Mucosa of descending colon (tissue), 3 donors: ENCODE measurements around the gene AGAP1. TPM values are rescaled to one million over a fixed set of nuclear protein-coding genes. Genes with fewer than 3 reads are reported as not detected.

Source experiments
- ATAC-seq: fragments of 200-7000 bp; cut with Tn5 transposase; one replicate; pipeline ENCODE4 v1.9.1; 2020; ENCODE audit warnings: mild to moderate bottlenecking, moderate library complexity
- DNase-seq, 3 donors: peaks; one replicate each; pipeline ENCODE4 v3.0.0-alpha.2; 2020
- H3K36me3 ChIP-seq: fragments of 200-600 bp; one replicate; pipeline ENCODE4 v1.8.0; 2021; ENCODE audit warnings: low read depth, mild to moderate bottlenecking
- H3K4me1 ChIP-seq: fragments of 200-600 bp; one replicate; pipeline ENCODE4 v1.8.0; 2021; ENCODE audit warnings: low read depth, mild to moderate bottlenecking
- H3K4me3 ChIP-seq: fragments of 200-600 bp; one replicate; pipeline ENCODE4 v1.8.0; 2021; ENCODE audit warnings: mild to moderate bottlenecking
- H3K9me3 ChIP-seq: fragments of 200-600 bp; one replicate; pipeline ENCODE4 v1.8.0; 2021; ENCODE audit warnings: mild to moderate bottlenecking
- intact Hi-C, 2 donors: fragments of 100-400 bp; cut with DNase I in 1 of 2; cut with micrococcal nuclease in 1 of 2; formaldehyde crosslinking; loops; one replicate each; pipeline versions ENCODE4 v1.11.0 to v1.11.1; 2022; cut with DNase I, micrococcal nuclease
- total RNA-seq, 3 donors: library from RNA; stranded (reverse); fragmentation: NEBNext Ultra II Directional in 2 of 3; extraction: Animal tissue kit (Norgen Biotek cat#: 25700) in 2 of 3; gene quantifications; one replicate each; pipeline versions ENCODE4 v1.2.1 to v1.2.4, GENCODE V29; 2021 to 2023
- TF ChIP-seq, protein P1 (sequence below): fragments of 200-600 bp; IDR thresholded peaks from one replicate; pipeline ENCODE4 v1.8.0; 2022; ENCODE audit warnings: antibody characterized with exemption, mild to moderate bottlenecking
- donor health status: DM: no; HTN: no; CAD: no; lungs with moderate emphysema.
- donor health status: DM: no; HTN: no; CAD: no.
- donor health status: DM: no; HTN: yes; CAD: no.

The AGAP1 gene
- total RNA-seq, 3 donors from 2014 or later = 68.1 to 112 (median 88.9) TPM

DNA sequence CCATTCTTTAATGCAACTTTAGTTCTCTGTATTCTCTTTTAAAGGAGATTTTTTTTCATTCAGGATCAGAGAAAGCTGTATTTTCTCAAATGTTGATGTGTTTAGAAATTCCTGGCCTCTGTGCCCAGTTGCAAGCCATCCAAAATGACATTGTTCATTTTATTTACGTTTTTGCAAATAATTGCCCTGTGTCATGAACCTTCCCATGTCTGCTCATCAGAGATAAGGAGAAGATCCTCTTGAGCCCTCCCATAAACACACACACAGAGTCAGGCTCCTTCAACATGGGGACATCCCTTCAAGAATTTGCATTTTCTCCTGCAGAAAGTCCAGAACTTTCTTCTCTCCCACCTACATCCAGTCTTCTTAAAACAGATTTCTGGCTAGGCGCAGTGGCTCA is 415.5 kb downstream of the AGAP1 start:
- ATAC-seq (no peak), DNase-seq (no peak)
- Histone ChIP-seq H3K4me3 (no peak overlapping the region), H3K36me3 (no peaks in the 10 kb centered on the region), H3K4me1 (no peaks in the 10 kb centered on the region), H3K9me3 (no peaks in the 10 kb centered on the region)
- TF ChIP-seq, protein P1, sequence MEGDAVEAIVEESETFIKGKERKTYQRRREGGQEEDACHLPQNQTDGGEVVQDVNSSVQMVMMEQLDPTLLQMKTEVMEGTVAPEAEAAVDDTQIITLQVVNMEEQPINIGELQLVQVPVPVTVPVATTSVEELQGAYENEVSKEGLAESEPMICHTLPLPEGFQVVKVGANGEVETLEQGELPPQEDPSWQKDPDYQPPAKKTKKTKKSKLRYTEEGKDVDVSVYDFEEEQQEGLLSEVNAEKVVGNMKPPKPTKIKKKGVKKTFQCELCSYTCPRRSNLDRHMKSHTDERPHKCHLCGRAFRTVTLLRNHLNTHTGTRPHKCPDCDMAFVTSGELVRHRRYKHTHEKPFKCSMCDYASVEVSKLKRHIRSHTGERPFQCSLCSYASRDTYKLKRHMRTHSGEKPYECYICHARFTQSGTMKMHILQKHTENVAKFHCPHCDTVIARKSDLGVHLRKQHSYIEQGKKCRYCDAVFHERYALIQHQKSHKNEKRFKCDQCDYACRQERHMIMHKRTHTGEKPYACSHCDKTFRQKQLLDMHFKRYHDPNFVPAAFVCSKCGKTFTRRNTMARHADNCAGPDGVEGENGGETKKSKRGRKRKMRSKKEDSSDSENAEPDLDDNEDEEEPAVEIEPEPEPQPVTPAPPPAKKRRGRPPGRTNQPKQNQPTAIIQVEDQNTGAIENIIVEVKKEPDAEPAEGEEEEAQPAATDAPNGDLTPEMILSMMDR = no peak
- intact Hi-C loops = no loop called here

- H3K36me3 ChIP-seq = no peaks in the 10 kb centered on the region
Measured at GRCh38 chr2:235910067-235910466, 416.2 kb downstream of the AGAP1 start.

GRCh38 chr2:235911125-235911524 is 417.3 kb downstream of the AGAP1 start:
- Histone ChIP-seq H3K4me3 (no peak overlapping the region), H3K36me3 (no peaks in the 10 kb centered on the region), H3K4me1 (no peaks in the 10 kb centered on the region), H3K9me3 (no peaks in the 10 kb centered on the region)
- DNase-seq = no peak
- intact Hi-C loops = no loop called here
- no peak for ATAC-seq
- TF ChIP-seq, protein P1 = no peak

More at GRCh38 chr2:235910067-235910466, 416.2 kb downstream of the AGAP1 start:
- no peak for DNase-seq
- TF ChIP-seq, protein P1 = no peak
- Histone ChIP-seq H3K9me3 (no peaks in the 10 kb centered on the region), H3K4me3 (no peak overlapping the region), H3K4me1 (no peaks in the 10 kb centered on the region)
- ATAC-seq = no peak
- intact Hi-C loops = no loop called here

DNA sequence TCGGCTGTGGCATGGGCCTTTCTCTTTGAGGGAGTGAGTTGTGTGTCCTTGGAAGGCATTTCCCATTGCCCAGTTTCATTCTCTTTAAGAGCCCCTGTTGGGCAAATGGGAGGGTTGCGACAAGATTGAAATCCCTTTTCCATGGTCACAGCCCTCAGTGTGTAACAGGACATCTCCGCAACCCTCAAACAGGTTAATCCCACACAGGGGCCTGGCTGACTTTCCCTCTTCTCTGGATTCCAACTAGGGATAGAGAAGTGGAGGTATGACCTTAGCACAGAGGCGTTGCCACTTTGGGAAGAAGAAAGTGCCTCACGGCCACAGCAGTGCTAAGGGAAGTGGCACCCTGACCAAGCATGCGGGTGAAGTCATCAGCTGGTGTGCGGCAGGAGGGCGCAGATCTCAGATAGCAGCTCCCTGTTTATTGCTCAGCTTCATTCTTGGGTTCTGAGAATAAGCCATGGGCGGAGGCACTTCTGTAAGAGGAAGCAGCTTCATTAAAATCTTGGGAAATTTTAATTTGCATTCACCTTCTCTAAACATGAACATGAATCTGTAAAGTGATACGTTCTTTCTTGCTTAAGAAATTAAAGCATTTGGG is 417.9 kb downstream of the AGAP1 start:
- Histone ChIP-seq H3K36me3 (no peaks in the 10 kb centered on the region), H3K4me3 (no peak overlapping the region), H3K9me3 (no peaks in the 10 kb centered on the region), H3K4me1 (no peaks in the 10 kb centered on the region)
- DNase-seq (no peak), ATAC-seq (no peak)
- intact Hi-C loops = no loop called here
- TF ChIP-seq, protein P1 = no peak

DNA sequence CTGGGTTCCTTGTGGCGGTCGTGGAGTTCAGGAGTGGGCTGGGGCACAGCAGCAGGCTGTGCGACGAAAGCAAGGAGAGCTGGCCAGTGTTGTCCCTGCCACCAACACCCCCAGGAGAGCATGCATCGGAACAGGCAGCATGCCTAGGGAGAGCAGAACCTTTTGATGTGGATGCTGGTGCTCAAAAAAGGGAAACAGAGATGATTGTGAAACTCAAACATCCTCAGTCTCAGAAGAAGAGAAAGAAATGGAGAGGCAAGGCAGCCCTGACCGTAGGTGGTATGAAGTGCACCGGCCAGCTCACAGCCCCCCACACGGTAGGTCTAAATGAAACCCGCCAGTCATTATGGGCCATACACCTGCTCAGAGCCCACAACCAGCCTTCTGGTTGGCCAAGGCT is 420.9 kb downstream of the AGAP1 start:
- no peaks in the 10 kb centered on the region for H3K4me1 ChIP-seq
- ATAC-seq (no peak), DNase-seq (no peak)
- H3K9me3 ChIP-seq = no peaks in the 10 kb centered on the region
- TF ChIP-seq, protein P1 = no peak
- H3K36me3 ChIP-seq = no peaks in the 10 kb centered on the region
- no peak overlapping the region for H3K4me3 ChIP-seq
- intact Hi-C loops = no loop called here

- Histone ChIP-seq H3K4me3 (no peak overlapping the region), H3K36me3 (no peaks in the 10 kb centered on the region), H3K4me1 (no peaks in the 10 kb centered on the region), H3K9me3 (no peaks in the 10 kb centered on the region)
- intact Hi-C loops = no loop called here
- DNase-seq (no peak), ATAC-seq (no peak)
- TF ChIP-seq, protein P1 = no peak
Measured at GRCh38 chr2:235917506-235917905, 423.7 kb downstream of the AGAP1 start.
